Tibial nerve (tissue), 4 donors: ENCODE measurements around the gene HPS1. TPM values are rescaled to one million over a fixed set of nuclear protein-coding genes. Genes with fewer than 3 reads are reported as not detected.

Source experiments
- DNase-seq, 2 donors: peaks; one replicate each; pipeline ENCODE4 v3.0.0-alpha.2; 2019; ENCODE audit warnings: low spot score in 2 of 2
- H3K27ac ChIP-seq, 4 donors: fragments of 200-600 bp; sonication (generic) in 3 of 4; one replicate each; pipeline ENCODE4 v1.5.1; 2017 to 2019; ENCODE audit warnings: mild to moderate bottlenecking in 1 of 4
- H3K27me3 ChIP-seq, 2 donors: fragments of 200-600 bp; sonication (generic) in 1 of 2; one replicate each; pipeline versions ENCODE4 v1.5.1 to v1.6.0; 2017 to 2019
- H3K36me3 ChIP-seq, 3 donors: fragments of 200-600 bp; sonication (generic); one replicate each; pipeline ENCODE4 v1.5.1; 2018 to 2019
- H3K4me1 ChIP-seq, 4 donors: fragments of 200-600 bp; sonication (generic) in 3 of 4; one replicate each; pipeline ENCODE4 v1.5.1; 2017 to 2019
- H3K4me3 ChIP-seq, 4 donors: fragments of 200-600 bp; sonication (generic) in 3 of 4; one replicate each; pipeline ENCODE4 v1.5.1; 2017 to 2019; ENCODE audit warnings: mild to moderate bottlenecking in 1 of 4, moderate library complexity in 1 of 4
- H3K9me3 ChIP-seq, 4 donors: fragments of 200-600 bp; sonication (generic) in 3 of 4; one replicate each; pipeline ENCODE4 v1.5.1; 2017 to 2019
- CTCF ChIP-seq, 5 experiments: fragments of 200-600 bp in 3 of 5; fragments of 450-650 bp in 2 of 5; sonication (generic) in 3 of 5; IDR thresholded peaks; one replicate each; pipeline ENCODE4 v1.5.1; 2016 to 2019; ENCODE audit warnings: antibody characterized with exemption in 5 of 5, mild to moderate bottlenecking in 3 of 5, moderate library complexity in 2 of 5
- EP300 ChIP-seq, 2 donors: sonication (generic); formaldehyde crosslinking; IDR thresholded peaks; one replicate each; pipeline ENCODE4 v1.6.1; 2017; ENCODE audit warnings: antibody characterized with exemption in 2 of 2, mild to moderate bottlenecking in 1 of 2
- POLR2A ChIP-seq, 2 donors: fragments of 450-650 bp; IDR thresholded peaks; one replicate each; pipeline ENCODE4 v1.6.1; 2017; ENCODE audit warnings: antibody characterized with exemption in 2 of 2, mild to moderate bottlenecking in 2 of 2, moderate library complexity in 2 of 2
- WGBS, 2 donors: methylation state at CpG; one replicate each; pipeline ENCODE4 v1.1.5; 2018; 5-methylcytosine and 5-hydroxymethylcytosine counted together
- total RNA-seq, 4 donors: library from RNA; depleted of rRNA; stranded (reverse); fragments of >200 nt; gene quantifications; one replicate each; pipeline ENCODE4 v1.1.0, GENCODE V29; 2016

The HPS1 gene
- total RNA-seq, 4 donors from 2014 or later: 38.7 to 101 (median 62.5) TPM

GRCh38 chr10:98423691-98424120, 23.0 kb downstream of the HPS1 start:
- H3K4me3 ChIP-seq: no peak overlapping the region
- H3K27me3 ChIP-seq: no peaks in the 10 kb centered on the region
- TF ChIP-seq POLR2A (IDR thresholded peaks at IDR 0.05) (no peak), EP300 (IDR thresholded peaks at IDR 0.05) (no peak), CTCF (IDR thresholded peaks at IDR 0.05) (no peak)
- no peak overlapping the region for H3K27ac ChIP-seq
- DNase-seq: no peak
- H3K36me3 ChIP-seq: peaks cover 5 to 97% (median 18%) of the 10 kb centered on the region in 3 donors
- H3K9me3 ChIP-seq: no peaks in the 10 kb centered on the region
- no peaks in the 10 kb centered on the region for H3K4me1 ChIP-seq
- 70 to 72% methylated on average over 4 to 8 of the region's 9 CpGs for WGBS, 2 donors

GRCh38 chr10:98422182-98422581, 24.6 kb downstream of the HPS1 start:
- TF ChIP-seq CTCF (IDR thresholded peaks at IDR 0.05) (no peak), EP300 (IDR thresholded peaks at IDR 0.05) (no peak)
- no peaks in the 10 kb centered on the region for H3K9me3 ChIP-seq
- no peak overlapping the region for H3K27ac ChIP-seq
- DNase-seq: no peak
- H3K36me3 ChIP-seq: peaks cover 5 to 97% (median 18%) of the 10 kb centered on the region in 3 donors
- no peaks in the 10 kb centered on the region for H3K27me3 ChIP-seq
- H3K4me3 ChIP-seq: no peak overlapping the region
- no peaks in the 10 kb centered on the region for H3K4me1 ChIP-seq
- WGBS, 2 donors: 91 to 98% methylated on average over 6 to 10 of the region's 10 CpGs

GRCh38 chr10:98420786-98421185, 25.9 kb downstream of the HPS1 start:
- Histone ChIP-seq H3K36me3 (peaks cover 5 to 95% (median 18%) of the 10 kb centered on the region in 3 donors), H3K4me1 (peaks cover 0 to 2% (median under 1%) of the 10 kb centered on the region in 4 donors), H3K4me3 (no peak overlapping the region), H3K27me3 (no peaks in the 10 kb centered on the region), H3K27ac (no peak overlapping the region), H3K9me3 (no peaks in the 10 kb centered on the region)
- 78 to 86% methylated on average over 9 of the region's 9 CpGs for WGBS, 2 donors
- no peak for DNase-seq
- TF ChIP-seq CTCF (IDR thresholded peaks at IDR 0.05) (no peak), EP300 (IDR thresholded peaks at IDR 0.05) (no peak), POLR2A (IDR thresholded peaks at IDR 0.05) (no peak)

- no peak for TF ChIP-seq EP300 (IDR thresholded peaks at IDR 0.05)
- H3K27ac ChIP-seq: no peak overlapping the region
- no peak for DNase-seq
- H3K4me3 ChIP-seq: no peak overlapping the region
- 88 to 92% methylated on average over 17 of the region's 17 CpGs for WGBS, 2 donors
- H3K9me3 ChIP-seq: no peaks in the 10 kb centered on the region
- H3K4me1 ChIP-seq: peaks cover 0 to 11% (median 8%) of the 10 kb centered on the region in 4 donors
- no peaks in the 10 kb centered on the region for H3K27me3 ChIP-seq
- peaks cover 5 to 83% (median 18%) of the 10 kb centered on the region in 3 donors for H3K36me3 ChIP-seq
Measured at GRCh38 chr10:98419469-98420261, 27.1 kb downstream of the HPS1 start.

- no peak for DNase-seq
Measured at GRCh38 chr10:98418665-98419468, 27.9 kb downstream of the HPS1 start.

More at GRCh38 chr10:98418665-98419468, 27.9 kb downstream of the HPS1 start:
- TF ChIP-seq EP300 (IDR thresholded peaks at IDR 0.05): no peak
- no peak for TF ChIP-seq CTCF (IDR thresholded peaks at IDR 0.05)
- no peak for TF ChIP-seq POLR2A (IDR thresholded peaks at IDR 0.05)
- WGBS, 2 donors: 91 to 92% methylated on average over 16 of the region's 18 CpGs
- peaks cover 0 to 19% (median 12%) of the 10 kb centered on the region in 4 donors for H3K4me1 ChIP-seq
- no peak overlapping the region for H3K27ac ChIP-seq
- H3K9me3 ChIP-seq: no peaks in the 10 kb centered on the region
- H3K36me3 ChIP-seq: peaks cover 5 to 75% (median 18%) of the 10 kb centered on the region in 3 donors
- no peaks in the 10 kb centered on the region for H3K27me3 ChIP-seq
- no peak overlapping the region for H3K4me3 ChIP-seq
